Measurements from ENCODE around the gene PSMB10.
"Not testable (repeated sequence)": the region's sequence is repeated elsewhere in the genome, so short reads cannot be mapped to it uniquely, and the experiment has no call there.

Gene PSMB10

DNA sequence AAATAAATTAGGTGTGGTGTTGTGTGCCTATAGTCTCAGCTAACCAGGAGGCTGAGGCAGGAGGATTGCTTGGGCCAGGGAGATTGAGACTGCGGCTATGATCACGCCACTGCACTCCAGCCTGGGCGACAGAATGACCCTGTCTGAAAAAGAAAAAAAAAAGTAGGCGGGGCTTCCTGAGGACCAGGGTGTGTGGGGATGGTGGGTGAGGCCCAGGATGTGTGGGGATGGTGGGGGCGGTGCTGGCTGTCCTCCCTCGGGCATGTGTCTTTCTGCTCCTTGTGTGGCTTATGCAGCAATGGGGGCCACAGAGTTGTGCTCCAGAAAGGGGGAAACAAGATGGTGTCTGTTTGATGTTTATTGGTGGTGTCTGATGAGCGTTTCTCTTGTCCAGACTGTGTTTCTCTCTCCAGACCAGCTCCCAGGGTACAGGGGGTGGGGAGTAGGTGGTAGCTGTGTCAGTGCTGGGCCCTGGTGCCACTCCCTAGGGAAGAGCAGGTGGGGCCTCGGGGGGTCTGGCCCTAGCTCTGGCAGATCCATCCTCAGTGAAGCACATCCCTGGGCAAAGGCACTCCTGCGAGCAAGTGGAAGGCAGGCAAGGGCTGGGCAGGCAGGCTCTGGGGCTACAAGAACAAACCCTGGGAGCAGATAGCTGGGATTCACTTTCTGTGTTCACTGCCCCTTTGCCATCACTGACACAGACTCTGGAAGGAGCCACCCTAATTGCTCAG lies 5.0 kb upstream of the PSMB10 start:
- DNase-seq, result no peak

- DNase-seq, result no peak
Measured at GRCh38 chr16:67940446-67941089, 3.9 kb upstream of the PSMB10 start.

DNA sequence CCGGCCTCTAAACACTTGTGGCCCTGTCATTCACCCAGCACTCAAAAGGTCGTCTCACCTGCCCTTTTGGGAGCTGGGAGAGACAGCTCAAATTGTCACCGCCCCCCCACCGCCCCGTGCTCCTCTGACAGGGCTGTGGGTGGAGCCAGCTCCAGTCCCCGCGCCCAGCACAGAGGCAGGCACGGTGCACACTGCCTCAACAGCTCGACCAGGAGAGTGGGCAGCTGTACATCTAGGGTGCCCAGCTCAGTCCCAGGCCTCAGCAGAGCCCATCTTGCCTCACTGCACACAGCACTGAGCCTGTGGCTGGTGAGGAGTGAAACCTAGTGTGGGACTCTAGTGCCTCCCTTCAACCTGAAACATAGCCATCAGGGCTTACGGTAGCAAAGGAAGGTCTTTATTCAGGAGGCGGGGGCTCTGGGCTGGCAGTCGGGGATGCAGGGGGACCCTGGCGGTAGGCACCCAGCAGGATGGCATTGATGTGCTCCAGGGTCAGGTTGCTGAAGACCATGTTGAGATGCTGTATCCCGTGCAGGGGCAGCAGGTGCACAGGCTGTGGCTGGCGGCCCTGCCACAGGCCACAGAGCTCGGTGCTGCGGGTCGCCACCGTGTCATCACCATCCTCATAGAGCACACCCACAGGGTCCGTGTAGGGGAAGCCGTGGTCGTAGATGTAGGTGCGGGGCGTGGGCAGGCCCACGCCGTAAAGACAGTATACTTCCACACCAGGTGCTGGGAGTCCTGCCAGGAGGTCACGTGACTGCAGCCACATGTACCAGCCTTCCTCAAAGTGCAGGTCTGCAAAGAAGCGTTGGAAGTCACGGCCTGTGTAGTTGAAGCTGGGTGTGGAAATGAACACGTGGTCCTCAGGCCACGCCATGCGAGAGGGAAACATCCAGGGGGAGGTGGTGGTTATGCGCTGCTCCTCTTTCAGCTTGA lies 3.1 kb upstream of the PSMB10 start:
- peak; percentile 56 to 71 for DNase-seq

DNA sequence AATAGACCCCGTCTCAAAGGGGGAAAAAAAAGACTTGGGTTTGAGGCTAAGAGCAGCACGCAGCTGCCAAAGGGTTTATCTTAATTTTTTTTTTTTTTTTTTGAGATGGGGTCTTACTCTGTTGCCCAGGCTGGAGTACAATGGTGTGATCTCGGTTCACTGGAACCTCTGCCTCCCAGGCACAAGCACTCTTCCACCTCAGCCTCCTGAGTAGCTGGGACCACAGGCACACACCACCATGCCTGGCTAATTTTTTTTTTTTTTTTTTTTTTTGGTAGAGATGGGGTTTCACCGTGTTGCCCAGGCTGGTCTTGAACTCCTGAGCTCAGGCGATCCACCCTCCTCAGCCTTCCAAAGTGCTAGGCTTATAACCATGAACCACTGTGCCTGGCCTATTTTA lies 1.1 kb upstream of the PSMB10 start:
- DNase-seq, result not testable (repeated sequence)

DNA sequence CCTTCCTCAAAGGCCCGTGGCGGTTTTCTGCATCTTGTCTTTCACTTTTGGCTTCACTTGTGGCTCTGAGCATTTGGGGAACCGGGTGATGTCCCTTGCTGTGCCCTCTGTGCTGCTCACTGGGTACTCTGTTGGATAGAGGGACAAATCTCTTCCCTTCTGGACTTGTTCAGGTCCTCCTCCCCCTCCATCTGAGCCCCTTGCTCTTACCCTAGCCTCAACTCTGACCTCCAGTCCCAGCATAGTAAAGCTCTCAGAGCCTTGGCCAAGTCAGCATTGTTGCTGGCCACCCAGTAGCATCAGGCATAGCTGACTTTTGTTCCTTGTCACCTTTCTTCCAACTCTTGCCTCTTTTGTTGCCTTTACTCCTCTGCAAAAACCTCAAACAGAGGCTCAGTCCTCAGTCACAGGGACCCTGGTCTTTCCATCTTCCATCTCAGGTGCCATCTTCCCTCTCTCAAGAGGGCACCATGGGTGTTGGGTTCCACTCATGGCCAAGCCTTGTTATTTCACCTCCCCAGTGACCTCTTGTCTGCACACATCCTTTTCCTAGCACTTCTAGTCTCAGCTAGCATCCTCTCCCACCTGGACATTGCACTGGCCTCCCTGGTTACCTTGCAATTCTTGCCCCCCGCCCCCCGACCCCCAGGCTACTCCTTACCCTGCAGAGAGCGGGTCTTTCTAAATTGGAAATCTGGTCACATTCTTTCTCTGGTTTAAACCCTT lies 393 bp upstream of the PSMB10 start:
- peak in 1 of 2 donors; percentile 73 for DNase-seq

GRCh38 chr16:67935402-67936123 lies 1.1 kb downstream of the PSMB10 start:
- peak; percentile 95 to 97 for DNase-seq

DNA sequence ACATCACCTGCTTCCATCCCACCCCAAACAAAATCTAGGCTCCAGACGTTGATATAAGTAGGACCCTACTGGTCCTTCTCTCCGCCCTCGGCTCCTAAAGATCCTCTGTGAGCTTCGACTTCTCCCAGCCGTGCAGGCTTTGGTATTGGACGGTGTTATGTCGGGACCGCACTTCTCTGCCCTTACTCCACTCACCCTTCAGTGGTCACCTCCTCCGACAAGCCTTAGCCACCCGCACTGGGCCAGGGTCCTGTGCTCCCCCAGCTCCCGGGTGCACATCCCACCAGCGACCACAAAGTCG lies 1.6 kb downstream of the PSMB10 start:
- DNase-seq, result no peak

DNA sequence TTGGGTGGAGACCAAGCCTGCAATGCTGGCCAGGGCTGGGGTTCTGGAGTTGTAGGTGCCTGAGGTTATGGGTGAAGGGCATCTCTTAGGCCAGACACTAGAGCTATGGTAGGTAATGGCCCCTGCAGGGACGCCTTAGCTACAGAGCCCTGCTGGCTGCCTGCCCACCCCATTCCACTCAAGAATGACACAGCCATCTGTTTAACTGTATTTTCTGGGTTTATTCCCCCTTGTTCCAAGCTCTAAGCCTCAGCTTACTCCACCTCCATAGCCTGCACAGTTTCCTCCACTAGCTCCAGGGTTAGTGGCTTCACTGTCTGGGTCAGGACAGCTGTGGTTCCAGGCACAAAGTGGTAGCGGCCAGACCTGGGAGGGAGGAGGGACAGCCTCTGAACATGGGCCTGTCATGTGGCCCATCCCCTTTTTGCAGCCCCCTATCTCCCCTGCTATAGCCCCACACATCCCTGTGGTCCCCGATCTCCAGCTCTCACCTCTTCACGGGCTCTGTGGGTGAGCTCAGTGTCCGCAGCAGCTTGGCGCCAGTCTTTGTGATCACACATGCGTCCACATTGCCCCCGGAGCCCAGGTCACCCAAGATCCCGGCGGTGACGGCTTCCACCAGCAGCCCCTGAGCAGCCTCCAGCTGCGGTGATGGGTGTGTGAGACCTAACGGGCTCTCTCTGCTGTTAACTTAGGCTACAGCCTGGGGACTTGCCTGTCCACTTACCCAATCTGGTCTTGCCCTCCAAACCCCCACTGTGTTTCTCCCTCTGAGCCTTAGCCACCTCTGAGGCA lies 2.1 kb downstream of the PSMB10 start:
- DNase-seq, result no peak

GRCh38 chr16:67933805-67934204 lies 2.8 kb downstream of the PSMB10 start:
- DNase-seq, result no peak

- DNase-seq, result no peak
Measured at GRCh38 chr16:67932462-67932840, 4.2 kb downstream of the PSMB10 start.

DNA sequence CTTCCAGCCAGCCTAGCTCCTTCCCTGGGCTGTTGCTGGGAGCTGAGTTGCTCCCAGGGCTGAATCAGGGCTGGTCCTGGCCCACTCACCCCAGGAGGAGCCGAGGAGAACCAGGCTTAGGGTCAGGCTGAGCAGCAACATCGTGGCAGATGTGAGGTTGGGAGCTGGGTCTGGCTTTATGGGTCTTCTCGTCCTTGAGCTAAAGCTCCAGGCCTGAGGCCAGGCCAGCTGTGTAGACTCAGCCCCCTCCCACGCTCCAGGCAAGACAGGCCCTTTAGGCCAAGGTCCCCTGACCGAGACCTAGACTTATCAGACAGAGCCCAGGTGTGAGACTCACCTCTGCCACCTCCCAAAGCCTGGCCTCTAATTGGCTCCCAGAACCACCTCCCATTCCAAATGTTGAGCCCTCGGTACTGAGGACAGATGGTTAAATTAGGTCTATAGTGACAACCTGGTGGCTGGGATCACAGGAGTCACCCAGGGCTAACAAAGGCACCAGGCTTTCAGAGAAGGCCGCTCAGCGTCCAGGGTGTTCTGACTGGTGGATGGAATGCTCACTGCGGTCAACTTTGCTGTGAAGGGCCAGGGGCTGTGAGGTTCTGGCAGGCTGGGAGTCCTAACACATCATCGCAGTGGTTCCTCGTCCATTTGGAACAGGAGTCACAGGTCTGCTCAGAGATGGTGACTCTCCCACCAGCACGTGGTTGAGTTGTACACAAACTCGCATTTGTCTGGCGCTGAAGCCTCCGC lies 4.8 kb downstream of the PSMB10 start, which contains the start of gene CTRL:
Gene CTRL, minus strand, starts transcription at position 151 of the 750 bp plus-strand sequence. Its CDS starts 10 bp downstream, at position 141.
- DNase-seq, result no peak

DNA sequence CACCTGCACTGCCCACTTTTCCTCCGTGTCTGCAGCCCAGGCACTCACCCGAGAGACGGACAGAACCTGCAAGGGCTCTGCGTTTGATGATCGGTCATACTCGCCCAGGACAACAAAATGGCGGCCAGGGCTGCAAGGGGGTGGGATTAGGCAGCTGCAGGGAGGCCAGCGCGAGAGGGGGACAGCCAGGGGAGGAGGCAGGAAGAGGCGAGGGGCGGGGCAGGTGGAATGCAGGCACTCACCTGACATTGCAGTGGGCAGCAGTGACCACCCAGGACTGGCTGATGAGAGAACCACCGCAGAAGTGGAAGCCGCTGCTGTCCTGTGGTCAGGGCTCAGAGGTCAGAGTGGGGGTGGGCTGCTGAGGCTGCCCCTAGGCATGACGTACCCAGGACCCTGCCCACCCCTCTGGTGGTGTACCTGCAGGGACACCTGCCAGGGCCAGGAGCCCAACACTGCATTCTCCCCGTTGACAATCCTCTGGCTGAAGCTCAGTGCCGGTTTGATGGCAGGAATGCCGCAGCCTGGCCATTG lies 5.9 kb downstream of the PSMB10 start:
- DNase-seq, result no peak

DNA sequence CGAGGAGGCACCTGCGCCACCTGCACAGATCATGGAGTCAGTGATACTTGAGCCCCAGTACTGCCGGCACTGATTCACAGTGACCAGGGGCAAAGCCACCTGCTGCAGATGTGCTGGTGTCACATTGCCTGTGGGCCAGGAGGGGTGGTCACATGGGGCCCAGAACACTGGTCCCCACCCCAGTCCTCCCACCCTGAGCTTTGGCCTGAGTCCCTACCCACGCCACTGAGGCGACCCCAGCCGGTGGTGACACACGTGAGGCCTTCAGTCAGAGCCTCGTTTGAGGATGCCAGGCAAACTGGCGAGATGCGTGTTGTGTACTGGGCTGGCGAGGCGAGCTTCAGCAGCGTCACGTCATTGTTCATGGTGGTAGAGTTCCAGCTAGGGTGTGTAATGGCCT lies 6.5 kb downstream of the PSMB10 start:
- no peak for DNase-seq

- peak; percentile 82 for DNase-seq
Measured at GRCh38 chr16:67928561-67929364, 7.9 kb downstream of the PSMB10 start.

DNA sequence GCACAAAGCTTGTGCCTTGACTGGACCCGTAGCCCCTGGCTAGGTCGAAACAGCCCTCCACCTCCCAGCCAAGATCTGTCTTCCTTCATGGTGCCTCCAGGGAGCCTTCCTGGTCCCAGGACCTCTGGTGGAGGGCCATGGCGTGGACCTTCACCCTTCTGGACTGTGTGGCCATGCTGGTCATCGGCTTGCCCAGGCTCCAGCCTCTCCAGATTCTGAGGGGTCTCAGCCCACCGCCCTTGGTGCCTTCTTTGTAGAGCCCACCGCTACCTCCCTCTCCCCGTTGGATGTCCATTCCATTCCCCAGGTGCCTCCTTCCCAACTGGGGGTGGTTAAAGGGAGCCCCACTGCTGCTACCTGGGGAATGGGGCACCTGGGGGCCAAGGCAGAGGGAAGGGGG lies 8.5 kb downstream of the PSMB10 start:
- no peak for DNase-seq

DNA sequence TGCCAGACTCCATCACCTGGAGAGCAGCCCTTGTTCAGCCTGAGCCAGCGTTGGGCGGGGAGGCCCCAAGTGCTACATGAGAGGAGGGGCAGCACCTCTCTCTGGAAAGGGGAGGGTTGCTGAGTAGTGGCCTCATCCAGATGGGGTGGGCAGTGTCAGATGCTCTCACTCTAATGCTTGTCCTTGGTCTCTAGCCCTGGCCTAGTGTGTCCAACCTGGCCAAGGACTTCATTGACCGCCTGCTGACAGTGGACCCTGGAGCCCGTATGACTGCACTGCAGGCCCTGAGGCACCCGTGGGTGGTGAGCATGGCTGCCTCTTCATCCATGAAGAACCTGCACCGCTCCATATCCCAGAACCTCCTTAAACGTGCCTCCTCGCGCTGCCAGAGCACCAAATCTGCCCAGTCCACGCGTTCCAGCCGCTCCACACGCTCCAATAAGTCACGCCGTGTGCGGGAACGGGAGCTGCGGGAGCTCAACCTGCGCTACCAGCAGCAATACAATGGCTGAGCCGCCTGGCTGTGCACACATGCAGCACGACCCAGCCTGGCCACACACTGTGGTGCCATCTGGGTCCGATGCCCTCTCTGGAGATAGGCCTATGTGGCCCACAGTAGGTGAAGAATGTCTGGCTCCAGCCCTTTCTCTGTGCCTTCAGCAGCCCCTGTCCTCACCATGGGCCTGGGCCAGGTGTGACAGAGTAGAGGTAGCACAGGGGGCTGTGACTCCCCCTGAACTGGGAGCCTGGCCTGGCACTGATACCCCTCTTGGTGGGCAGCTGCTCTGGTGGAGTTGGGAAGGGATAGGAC lies 9.3 kb downstream of the PSMB10 start:
- DNase-seq, result no peak

DNA sequence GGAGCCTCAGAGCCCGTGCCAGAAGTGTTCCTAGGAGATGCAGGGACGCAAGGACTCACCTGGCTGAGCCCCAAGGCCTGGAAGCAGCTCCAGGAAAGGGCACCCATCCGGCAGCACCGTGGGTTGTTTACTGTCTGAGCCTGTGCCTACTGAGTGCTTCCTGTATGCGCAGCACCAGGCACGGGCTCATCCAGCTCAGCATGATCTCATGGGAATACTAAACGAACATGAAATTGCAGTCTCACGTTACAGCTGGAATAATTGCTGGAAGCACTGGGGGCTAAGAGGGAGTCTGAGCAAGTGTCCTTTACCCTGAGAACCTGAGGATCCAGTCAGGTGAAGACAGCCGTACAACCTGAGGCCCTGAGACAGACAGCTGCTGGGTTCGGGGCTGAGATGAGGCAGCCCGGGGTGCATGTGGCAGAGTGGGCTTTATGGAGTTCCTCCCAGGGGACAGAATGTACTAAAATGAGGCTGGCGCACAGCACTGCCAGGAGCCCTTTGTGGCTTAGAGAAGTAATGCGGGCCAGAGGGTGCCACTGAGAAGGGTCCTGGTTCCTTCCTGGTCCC lies 10.4 kb downstream of the PSMB10 start:
- no peak for DNase-seq
